Endothelial cell of umbilical vein (primary cell): Measurements from ENCODE around the gene CFAP100. TPM values are rescaled to one million over a fixed set of nuclear protein-coding genes. Genes with fewer than 3 reads are reported as not detected.

Source experiments
- BruUV-seq: library from RNA; stranded (reverse); fragments of 400-500 nt; replicated peaks from 2 replicates; lab custom pipeline; 2021; lab: Mats Ljungman, UMichigan
- CTCF ChIA-PET: fragments of 300-600, 350-600 bp; sonication (Branson Sonifier 250); formaldehyde crosslinking; loops from one replicate; lab custom pipeline; 2021; ENCODE audit warnings: antibody characterized with exemption, inconsistent platforms; lab: Charles Lee
- POLR2A ChIA-PET: fragments of 300-600, 350-600 bp; sonication (Branson Sonifier 250); formaldehyde crosslinking; loops from one replicate; lab custom pipeline; 2021; ENCODE audit warnings: antibody characterized with exemption, inconsistent platforms; lab: Charles Lee
- DNase-seq: peaks from one replicate; pipeline ENCODE4 v3.0.0-alpha.2; 2011; ENCODE audit warnings: low read depth, low spot score
- FAIRE-seq: peaks from 2 replicates; lab custom pipeline; 2011; peaks lifted over from hg19 to GRCh38; lab: Jason Lieb, UNC
- H2AFZ ChIP-seq: 2 replicates; pipeline ENCODE4 v1.6.0; 2012; ENCODE audit warnings: low read depth, low read length, control low read depth, inconsistent platforms
- H3K27ac ChIP-seq: 2 replicates; pipeline ENCODE4 v1.5.1; 2011; ENCODE audit warnings: low read depth, mild to moderate bottlenecking, control low read depth, low read length, moderate library complexity; ENCODE audit not compliant: insufficient read depth
- H3K27me3 ChIP-seq, 2 experiments: 2 replicates each; pipeline versions ENCODE4 v1.6.0 to v1.6.1; 2011; ENCODE audit warnings: low read length in 2 of 2, mixed read lengths in 1 of 2; ENCODE audit not compliant: control insufficient read depth in 2 of 2, insufficient read depth in 2 of 2
- H3K36me3 ChIP-seq, 2 experiments: 2 replicates in 1 of 2; 3 replicates in 1 of 2; pipeline ENCODE4 v1.5.1; 2011; ENCODE audit warnings: low read length in 2 of 2, mild to moderate bottlenecking in 1 of 2, moderate library complexity in 1 of 2; ENCODE audit not compliant: control insufficient read depth in 2 of 2, insufficient read depth in 2 of 2; ENCODE audit errors: extremely low read depth in 1 of 2
- H3K4me1 ChIP-seq: 3 replicates; pipeline ENCODE4 v1.5.1; 2011; ENCODE audit warnings: mild to moderate bottlenecking, low read length; ENCODE audit not compliant: control insufficient read depth, insufficient read depth; ENCODE audit errors: extremely low read depth
- H3K4me2 ChIP-seq: 2 replicates; pipeline ENCODE4 v1.6.1; 2011; ENCODE audit warnings: low read length, control low read depth, mixed read lengths; ENCODE audit not compliant: insufficient read depth
- H3K4me3 ChIP-seq, 3 experiments: fragments of 200-600 bp in 1 of 3; sonication (generic), shearing (Covaris generic) in 1 of 3; replicated peaks in 1 of 3; 2 replicates each; pipeline ENCODE4 v1.5.1; 2011 to 2016; ENCODE audit warnings: control low read depth in 3 of 3, low read length in 3 of 3, mild to moderate bottlenecking in 2 of 3, inconsistent platforms in 1 of 3, low read depth in 1 of 3, moderate library complexity in 1 of 3; ENCODE audit not compliant: insufficient read depth in 1 of 3
- H3K79me2 ChIP-seq: 2 replicates; pipeline ENCODE4 v1.6.0; 2012; ENCODE audit warnings: low read length, inconsistent platforms; ENCODE audit not compliant: control insufficient read depth, insufficient read depth
- H3K9ac ChIP-seq: replicated peaks from 2 replicates; pipeline ENCODE3; 2011; ENCODE audit warnings: low read length, control low read depth; ENCODE audit not compliant: insufficient read depth; ENCODE audit errors: extremely low read depth
- H3K9me1 ChIP-seq: replicated peaks from 3 replicates; pipeline ENCODE4 v1.6.0; 2011; ENCODE audit warnings: mild to moderate bottlenecking, low read length; ENCODE audit not compliant: control insufficient read depth, insufficient read depth; ENCODE audit errors: extremely low read depth
- H3K9me3 ChIP-seq: replicated peaks from 2 replicates; pipeline ENCODE4 v1.5.1; 2012; ENCODE audit warnings: low read length, inconsistent platforms; ENCODE audit not compliant: control insufficient read depth, insufficient read depth
- H4K20me1 ChIP-seq: replicated peaks from 2 replicates; pipeline ENCODE3; 2011; ENCODE audit warnings: mild to moderate bottlenecking, low read length; ENCODE audit not compliant: control insufficient read depth, insufficient read depth; ENCODE audit errors: extremely low read depth
- EZH2 ChIP-seq: IDR thresholded peaks from 2 replicates; pipeline ENCODE4 v1.6.1; 2012; ENCODE audit warnings: borderline replicate concordance, low read depth, mild to moderate bottlenecking, moderate library complexity, low read length, inconsistent platforms; ENCODE audit not compliant: severe bottlenecking
- FOS ChIP-seq: IDR thresholded peaks from 2 replicates; pipeline ENCODE4 v1.6.1; 2011; ENCODE audit warnings: mild to moderate bottlenecking, low read length, moderate library complexity, borderline replicate concordance; ENCODE audit not compliant: insufficient read depth
- GATA2 ChIP-seq: IDR thresholded peaks from 2 replicates; pipeline ENCODE4 v1.7.0; 2011; ENCODE audit warnings: low read depth, mild to moderate bottlenecking, moderate library complexity, mixed read lengths, low read length; ENCODE audit not compliant: insufficient read length, insufficient read depth
- JUN ChIP-seq: IDR thresholded peaks from 2 replicates; pipeline ENCODE4 v1.6.1; 2011; ENCODE audit warnings: borderline replicate concordance, low read depth; ENCODE audit not compliant: insufficient read length, insufficient read depth
- MYC ChIP-seq: IDR thresholded peaks from one replicate; pipeline ENCODE4 v1.6.1; 2011; ENCODE audit warnings: mild to moderate bottlenecking, low read depth, low read length
- POLR2A ChIP-seq: IDR thresholded peaks from 2 replicates; pipeline ENCODE4 v1.6.1; 2012; ENCODE audit warnings: low read depth, mild to moderate bottlenecking, control low read depth, low read length
- POLR2AphosphoS5 ChIP-seq: IDR thresholded peaks from 2 replicates; pipeline ENCODE4 v1.6.1; 2012; ENCODE audit warnings: low read depth, mild to moderate bottlenecking, control low read depth, low read length, moderate library complexity; ENCODE audit not compliant: insufficient read depth
- dilution Hi-C: fragments of 300-500 bp; cut with MboI; formaldehyde crosslinking; loops from one replicate; pipeline ENCODE4 v1.15.0; 2019; ENCODE audit warnings: low sequenced_read_pairs; ENCODE audit not compliant: extremely low pct_ligation_motif_present
- intact Hi-C: fragments of 100-400 bp; cut with micrococcal nuclease; formaldehyde crosslinking; loops from one replicate; pipeline ENCODE4 v1.10.0; 2022
- polyA plus RNA-seq, 4 experiments: library from polyadenylated mRNA; depleted of rRNA in 3 of 4; stranded (reverse) in 3 of 4; unstranded in 1 of 4; fragments of >200 nt; gene quantifications; 2 replicates each; pipeline versions ENCODE4 v1.2.1 to v1.2.3, GENCODE V29; 2011 to 2012; ENCODE audit warnings: missing spikeins in 1 of 4
- total RNA-seq: library from RNA; stranded (reverse); gene quantifications from 2 replicates; pipeline ENCODE4 v1.2.3, GENCODE V29; 2021
- TF ChIP-seq, protein P1 (sequence below): IDR thresholded peaks from 2 replicates; pipeline ENCODE4 v1.6.1; 2011; ENCODE audit not compliant: insufficient read depth, insufficient read length
- TF ChIP-seq, protein P2 (sequence below), 2 donors: IDR thresholded peaks; 1 replicate in 1 of 2; 2 replicates in 1 of 2; pipeline ENCODE4 v1.5.1; 2011; ENCODE audit warnings: low read length in 2 of 2, mild to moderate bottlenecking in 2 of 2, moderate library complexity in 2 of 2, control low read depth in 1 of 2, inconsistent platforms in 1 of 2, low read depth in 1 of 2; ENCODE audit not compliant: insufficient read depth in 1 of 2; ENCODE audit errors: extremely low read depth in 1 of 2

CFAP100 gene
- total and polyA plus RNA-seq, 2 donors (not counting 3 experiments of a cell fraction or from before 2014, with no cell fraction given) = not detected

DNA sequence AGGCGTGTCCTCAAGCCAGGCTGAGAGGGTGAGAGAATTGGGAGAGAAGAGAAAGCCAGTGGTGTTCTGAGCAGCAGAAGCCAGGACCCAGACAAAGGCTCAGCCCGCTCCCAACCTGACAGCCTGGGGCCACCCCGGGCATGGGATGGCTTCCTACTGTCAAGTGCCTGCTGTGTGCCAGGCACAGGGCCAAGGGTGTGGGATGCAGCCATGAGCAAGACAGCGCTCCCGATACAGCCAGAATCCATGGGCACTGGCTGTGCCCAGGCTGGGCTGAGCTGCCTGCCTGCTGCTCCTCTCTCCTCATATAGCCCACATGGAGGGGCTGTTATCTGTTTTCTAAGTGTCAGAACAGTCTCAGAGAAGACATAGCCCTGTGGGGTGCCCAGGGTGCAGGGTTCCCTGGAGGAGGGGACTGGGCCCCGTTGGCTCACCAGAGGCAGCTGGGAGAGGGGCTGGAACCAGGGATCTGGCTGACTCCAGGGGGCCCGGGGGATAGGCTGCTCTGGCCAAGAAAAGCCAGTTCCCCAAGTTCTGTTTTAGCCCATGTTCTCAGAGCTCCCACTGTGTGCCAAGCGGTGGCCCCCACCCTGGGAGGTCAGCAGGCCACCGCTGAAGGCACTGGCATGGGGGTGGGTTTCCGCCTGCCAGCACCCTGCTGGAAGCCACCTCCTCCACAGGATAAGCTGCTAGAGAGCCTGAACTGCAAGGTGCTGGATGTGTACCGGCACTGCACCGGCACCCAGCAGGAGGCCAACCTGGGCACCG is 39.0 kb downstream of the CFAP100 start:
- CTCF ChIA-PET = interaction anchor here (1.1 kb wide), 1 partner anchor 300 kb away, joined by 3 read pairs; no protein-coding TSS in a partner anchor
- Histone ChIP-seq H3K36me3 (peaks cover 0 to 3% of the 10 kb centered on the region in 2 experiments), H3K4me1 (no peaks in the 10 kb centered on the region), H3K9me1 (no peaks in the 10 kb centered on the region), H4K20me1 (no peaks in the 10 kb centered on the region), H2AFZ (no peak overlapping the region), H3K27ac (no peak overlapping the region), H3K27me3 (no peaks in the 10 kb centered on the region), H3K4me3 (no peak overlapping the region), H3K4me2 (no peak overlapping the region), H3K9me3 (no peaks in the 10 kb centered on the region), H3K79me2 (no peaks in the 10 kb centered on the region), H3K9ac (no peak overlapping the region)
- BruUV-seq = no TSS peak
- dilution Hi-C loops (no loop called here), intact Hi-C loops (no loop called here)
- TF ChIP-seq GATA2 = no peak
- TF ChIP-seq FOS = no peak
- TF ChIP-seq MYC = no peak
- TF ChIP-seq POLR2A = no peak
- no peak for TF ChIP-seq POLR2AphosphoS5
- TF ChIP-seq, protein P1, sequence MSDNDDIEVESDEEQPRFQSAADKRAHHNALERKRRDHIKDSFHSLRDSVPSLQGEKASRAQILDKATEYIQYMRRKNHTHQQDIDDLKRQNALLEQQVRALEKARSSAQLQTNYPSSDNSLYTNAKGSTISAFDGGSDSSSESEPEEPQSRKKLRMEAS = no peak
- TF ChIP-seq, protein P2, sequence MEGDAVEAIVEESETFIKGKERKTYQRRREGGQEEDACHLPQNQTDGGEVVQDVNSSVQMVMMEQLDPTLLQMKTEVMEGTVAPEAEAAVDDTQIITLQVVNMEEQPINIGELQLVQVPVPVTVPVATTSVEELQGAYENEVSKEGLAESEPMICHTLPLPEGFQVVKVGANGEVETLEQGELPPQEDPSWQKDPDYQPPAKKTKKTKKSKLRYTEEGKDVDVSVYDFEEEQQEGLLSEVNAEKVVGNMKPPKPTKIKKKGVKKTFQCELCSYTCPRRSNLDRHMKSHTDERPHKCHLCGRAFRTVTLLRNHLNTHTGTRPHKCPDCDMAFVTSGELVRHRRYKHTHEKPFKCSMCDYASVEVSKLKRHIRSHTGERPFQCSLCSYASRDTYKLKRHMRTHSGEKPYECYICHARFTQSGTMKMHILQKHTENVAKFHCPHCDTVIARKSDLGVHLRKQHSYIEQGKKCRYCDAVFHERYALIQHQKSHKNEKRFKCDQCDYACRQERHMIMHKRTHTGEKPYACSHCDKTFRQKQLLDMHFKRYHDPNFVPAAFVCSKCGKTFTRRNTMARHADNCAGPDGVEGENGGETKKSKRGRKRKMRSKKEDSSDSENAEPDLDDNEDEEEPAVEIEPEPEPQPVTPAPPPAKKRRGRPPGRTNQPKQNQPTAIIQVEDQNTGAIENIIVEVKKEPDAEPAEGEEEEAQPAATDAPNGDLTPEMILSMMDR (IDR thresholded peaks at IDR 0.05; ENCODE audit: extremely low read depth in 1 of 2, insufficient read depth in 1 of 2, low read depth in 1 of 2, low read length in 2 of 2) = no peak
- TF ChIP-seq JUN = no peak
- no peak for TF ChIP-seq EZH2
- no peak for DNase-seq
- POLR2A ChIA-PET = no interaction called here
- FAIRE-seq = no peak
